GM21825 (cell line): ENCODE data around the gene PLCH2.

Experiments
- ATAC-seq: cut with Tn5 transposase; IDR thresholded peaks from one replicate; pipeline ENCODE4 v1.9.1; 2021; ENCODE audit warnings: mild to moderate bottlenecking, moderate library complexity; ENCODE audit not compliant: unreplicated experiment

PLCH2 gene

GRCh38 chr1:2496087-2496622 is 20.1 kb downstream of the PLCH2 start:
- ATAC-seq = no peak

GRCh38 chr1:2496746-2497145 is 20.7 kb downstream of the PLCH2 start:
- ATAC-seq = no peak

GRCh38 chr1:2497891-2498290 is 21.8 kb downstream of the PLCH2 start:
- no peak for ATAC-seq

- ATAC-seq = no peak
These were observed 22.6 kb downstream of the PLCH2 start for GRCh38 chr1:2498648-2499047.

- ATAC-seq = no peak
These were observed 23.2 kb downstream of the PLCH2 start for GRCh38 chr1:2499260-2499659.

- no peak for ATAC-seq
These were observed 24.0 kb downstream of the PLCH2 start for GRCh38 chr1:2499986-2500596.

- no peak for ATAC-seq
These were observed 25.1 kb downstream of the PLCH2 start for GRCh38 chr1:2501041-2501819.

GRCh38 chr1:2501820-2502119 is 25.7 kb downstream of the PLCH2 start:
- no peak for ATAC-seq

- ATAC-seq = no peak
These were observed 26.1 kb downstream of the PLCH2 start for GRCh38 chr1:2502210-2502609.

GRCh38 chr1:2502661-2503553 is 26.8 kb downstream of the PLCH2 start:
- ATAC-seq = no peak

- ATAC-seq = no peak
These were observed 27.6 kb downstream of the PLCH2 start for GRCh38 chr1:2503554-2504224.

- no peak for ATAC-seq
These were observed 28.3 kb downstream of the PLCH2 start for GRCh38 chr1:2504225-2504948.

GRCh38 chr1:2504949-2505272 is 28.8 kb downstream of the PLCH2 start:
- no peak for ATAC-seq

GRCh38 chr1:2505461-2505994 is 29.4 kb downstream of the PLCH2 start:
- no peak for ATAC-seq

GRCh38 chr1:2506007-2506860 is 30.1 kb downstream of the PLCH2 start:
- ATAC-seq = no peak

- ATAC-seq = no peak
These were observed 30.9 kb downstream of the PLCH2 start for GRCh38 chr1:2506901-2507565.

GRCh38 chr1:2507744-2508155 is 31.7 kb downstream of the PLCH2 start:
- no peak for ATAC-seq

GRCh38 chr1:2508180-2508579 is 32.1 kb downstream of the PLCH2 start:
- ATAC-seq = no peak

GRCh38 chr1:2508751-2509150 is 32.7 kb downstream of the PLCH2 start:
- ATAC-seq = no peak
